Naive B cell (primary cell): Measurements from ENCODE around the gene CAMK2G. TPM values are rescaled to one million over a fixed set of nuclear protein-coding genes. Genes with fewer than 3 reads are reported as not detected.
"Not testable (repeated sequence)": the region's sequence is repeated elsewhere in the genome, so short reads cannot be mapped to it uniquely, and the experiment has no call there.

Experiments
- ATAC-seq, 2 donors: fragments of 150-1000 bp; cut with Tn5 transposase; 2 replicates each; pipeline ENCODE4 v1.10.0; 2021; ENCODE audit warnings: low read depth in 2 of 2, mild to moderate bottlenecking in 2 of 2, moderate library complexity in 2 of 2
- DNase-seq: peaks from one replicate; pipeline ENCODE4 v3.0.0; 2022
- H3K27ac Mint-ChIP-seq, 6 donors: one replicate each; pipeline ENCODE4 v1.8.0; 2020 to 2022; ENCODE audit warnings: mild to moderate bottlenecking in 6 of 6, mixed read lengths in 6 of 6, moderate library complexity in 5 of 6, inconsistent platforms in 2 of 6
- H3K27me3 Mint-ChIP-seq, 3 donors: one replicate each; pipeline ENCODE4 v1.8.0; 2021 to 2022; ENCODE audit warnings: mixed read lengths in 3 of 3, mild to moderate bottlenecking in 1 of 3
- H3K36me3 Mint-ChIP-seq, 2 donors: one replicate each; pipeline ENCODE4 v1.8.0; 2020 to 2022; ENCODE audit warnings: mixed read lengths in 2 of 2, inconsistent platforms in 1 of 2, mild to moderate bottlenecking in 1 of 2
- H3K4me1 Mint-ChIP-seq, 3 donors: one replicate each; pipeline ENCODE4 v1.8.0; 2020 to 2022; ENCODE audit warnings: mixed read lengths in 3 of 3, inconsistent platforms in 1 of 3, mild to moderate bottlenecking in 1 of 3, moderate library complexity in 1 of 3
- H3K4me3 Mint-ChIP-seq, 8 donors: one replicate each; pipeline ENCODE4 v1.8.0; 2020 to 2022; ENCODE audit warnings: mild to moderate bottlenecking in 8 of 8, mixed read lengths in 8 of 8, moderate library complexity in 8 of 8, inconsistent platforms in 2 of 8
- H3K9me3 Mint-ChIP-seq, 7 donors: one replicate each; pipeline ENCODE4 v1.8.0; 2020 to 2022; ENCODE audit warnings: mixed read lengths in 7 of 7, mild to moderate bottlenecking in 5 of 7, inconsistent platforms in 2 of 7, moderate library complexity in 1 of 7
- polyA plus RNA-seq, 6 donors: library from polyadenylated mRNA; unstranded; fragments of 300-500 nt; fragmentation: Illumina TruSeq; gene quantifications; one replicate each; pipeline ENCODE4 v1.2.3, GENCODE V29; 2021; ENCODE audit warnings: low read depth in 6 of 6

The CAMK2G gene
- polyA plus RNA-seq, 6 donors from 2014 or later: 1.7 to 5.1 (median 3.6) TPM

DNA sequence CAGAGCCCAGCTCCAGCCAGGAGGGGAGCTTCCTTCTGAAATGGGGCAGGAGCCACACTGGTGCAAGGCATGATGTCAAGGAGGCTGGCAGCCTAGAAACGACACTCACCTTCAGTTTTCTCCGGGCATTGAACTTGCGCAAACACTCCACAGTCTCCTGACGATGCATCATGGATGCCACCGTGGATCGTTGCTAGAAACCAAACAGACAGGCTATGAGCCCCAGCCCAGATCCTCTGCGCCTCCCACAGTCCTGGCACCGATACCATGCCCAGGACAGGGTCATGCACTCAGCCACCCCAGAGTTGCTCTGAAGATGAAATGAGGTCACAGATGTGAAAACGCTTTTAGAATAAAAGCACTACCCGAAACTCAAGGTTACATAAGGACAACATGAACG lies 32.0 kb downstream of the CAMK2G start:
- Mint-ChIP-seq H3K27ac (peak overlapping the region in 2 of 6 donors; percentile 52 to 53), H3K4me1 (peaks cover 0 to 5% (median 0%) of the 10 kb centered on the region in 3 donors), H3K4me3 (no peak overlapping the region), H3K9me3 (no peaks in the 10 kb centered on the region), H3K36me3 (peaks cover 12 to 22% of the 10 kb centered on the region in 2 donors), H3K27me3 (no peaks in the 10 kb centered on the region)
- no peak for ATAC-seq
- no peak for DNase-seq

DNA sequence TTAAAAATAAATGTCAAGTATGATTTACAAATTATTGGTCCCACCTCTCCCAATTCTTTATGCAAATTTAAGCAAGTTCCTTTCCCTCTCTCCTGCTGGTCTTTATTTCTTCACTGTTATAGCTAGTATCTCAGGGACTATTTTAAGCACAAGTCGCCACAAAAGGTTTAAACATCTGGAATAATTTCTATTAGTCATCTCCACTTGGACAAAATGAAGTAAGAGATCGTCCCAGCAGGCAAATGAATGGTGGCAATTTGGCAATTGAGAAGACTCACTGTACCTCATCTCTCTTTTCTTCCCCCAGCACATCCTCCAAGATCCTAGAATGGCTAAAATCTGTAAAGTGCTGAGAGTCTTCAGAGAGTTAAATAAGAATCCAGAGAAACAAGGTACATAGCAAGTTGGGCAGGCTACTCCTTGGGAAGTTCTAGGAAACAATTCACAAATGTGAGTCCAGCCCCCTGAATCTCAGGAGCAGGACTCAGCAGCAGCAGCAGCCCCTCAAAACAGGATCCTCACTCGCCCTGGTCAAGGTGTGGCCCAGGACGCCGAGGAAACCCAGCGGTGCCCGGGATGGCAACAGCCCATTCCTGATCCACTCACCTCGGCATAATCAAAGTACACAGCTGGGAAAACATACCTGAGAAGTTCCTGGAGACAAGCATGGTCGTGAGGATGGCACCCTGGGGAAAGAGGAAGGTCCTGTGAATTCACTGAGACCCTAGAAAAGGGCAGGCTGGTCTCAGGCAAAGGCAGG lies 32.6 kb downstream of the CAMK2G start:
- no peak for DNase-seq
- Mint-ChIP-seq H3K27ac (peak overlapping the region in 1 of 6 donors; percentile 81), H3K4me3 (no peak overlapping the region), H3K27me3 (no peaks in the 10 kb centered on the region), H3K36me3 (peaks cover 12 to 22% of the 10 kb centered on the region in 2 donors), H3K9me3 (no peaks in the 10 kb centered on the region), H3K4me1 (peaks cover 0 to 5% (median 0%) of the 10 kb centered on the region in 3 donors)
- ATAC-seq: no peak

GRCh38 chr10:73841061-73841421 lies 33.3 kb downstream of the CAMK2G start:
- no peak for DNase-seq
- Mint-ChIP-seq H3K4me1 (peaks cover 0 to 5% (median 0%) of the 10 kb centered on the region in 3 donors), H3K36me3 (peaks cover 12 to 16% of the 10 kb centered on the region in 2 donors), H3K4me3 (no peak overlapping the region), H3K27me3 (no peaks in the 10 kb centered on the region), H3K27ac (no peak overlapping the region), H3K9me3 (no peaks in the 10 kb centered on the region)
- no peak for ATAC-seq

GRCh38 chr10:73840403-73841060 lies 33.8 kb downstream of the CAMK2G start:
- Mint-ChIP-seq H3K27ac (peak overlapping the region in 1 of 6 donors; percentile 64), H3K27me3 (no peaks in the 10 kb centered on the region), H3K9me3 (no peaks in the 10 kb centered on the region), H3K4me1 (peaks cover 0 to 5% (median 0%) of the 10 kb centered on the region in 3 donors), H3K36me3 (peaks cover 11 to 12% of the 10 kb centered on the region in 2 donors), H3K4me3 (no peak overlapping the region)
- no peak for DNase-seq
- ATAC-seq: no peak

DNA sequence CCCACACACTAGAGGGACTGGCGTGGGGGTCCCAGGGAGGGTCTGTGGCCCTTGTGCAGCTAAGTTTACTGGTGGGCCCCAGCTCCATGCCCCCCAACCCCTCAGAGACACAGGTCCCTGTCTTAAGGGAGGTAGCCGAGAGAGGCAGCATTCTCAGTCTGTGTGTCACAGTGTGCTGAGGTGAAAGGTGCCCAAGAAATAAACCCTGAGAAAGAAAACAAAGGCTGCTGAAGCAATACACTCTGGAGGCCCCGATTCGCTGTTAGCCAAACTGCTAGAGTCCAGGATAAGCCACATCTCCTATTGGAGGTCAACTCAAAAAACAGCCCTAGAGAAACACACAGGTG lies 34.3 kb downstream of the CAMK2G start:
- DNase-seq (no peak), ATAC-seq (no peak)
- Mint-ChIP-seq H3K27me3 (no peaks in the 10 kb centered on the region), H3K27ac (no peak overlapping the region), H3K4me3 (no peak overlapping the region), H3K36me3 (peaks cover 10 to 12% of the 10 kb centered on the region in 2 donors), H3K4me1 (peaks cover 0 to 6% (median 0%) of the 10 kb centered on the region in 3 donors), H3K9me3 (no peaks in the 10 kb centered on the region)

- no peak for DNase-seq
- no peaks in the 10 kb centered on the region for H3K27me3 Mint-ChIP-seq
- H3K36me3 Mint-ChIP-seq: peaks cover 12 to 15% of the 10 kb centered on the region in 2 donors
- H3K27ac Mint-ChIP-seq: no peak overlapping the region
- no peaks in the 10 kb centered on the region for H3K9me3 Mint-ChIP-seq
- peaks cover 0 to 12% (median 0%) of the 10 kb centered on the region in 3 donors for H3K4me1 Mint-ChIP-seq
- ATAC-seq: no peak
- H3K4me3 Mint-ChIP-seq: no peak overlapping the region
Measured at GRCh38 chr10:73839276-73839966, 34.9 kb downstream of the CAMK2G start.

GRCh38 chr10:73838827-73839226 lies 35.5 kb downstream of the CAMK2G start:
- Mint-ChIP-seq H3K4me1 (peaks cover 0 to 12% (median 0%) of the 10 kb centered on the region in 3 donors), H3K27ac (peak overlapping the region in 1 of 6 donors; percentile 38), H3K27me3 (no peaks in the 10 kb centered on the region), H3K4me3 (no peak overlapping the region), H3K9me3 (no peaks in the 10 kb centered on the region), H3K36me3 (peaks cover 12 to 13% of the 10 kb centered on the region in 2 donors)
- DNase-seq (no peak), ATAC-seq (no peak)

DNA sequence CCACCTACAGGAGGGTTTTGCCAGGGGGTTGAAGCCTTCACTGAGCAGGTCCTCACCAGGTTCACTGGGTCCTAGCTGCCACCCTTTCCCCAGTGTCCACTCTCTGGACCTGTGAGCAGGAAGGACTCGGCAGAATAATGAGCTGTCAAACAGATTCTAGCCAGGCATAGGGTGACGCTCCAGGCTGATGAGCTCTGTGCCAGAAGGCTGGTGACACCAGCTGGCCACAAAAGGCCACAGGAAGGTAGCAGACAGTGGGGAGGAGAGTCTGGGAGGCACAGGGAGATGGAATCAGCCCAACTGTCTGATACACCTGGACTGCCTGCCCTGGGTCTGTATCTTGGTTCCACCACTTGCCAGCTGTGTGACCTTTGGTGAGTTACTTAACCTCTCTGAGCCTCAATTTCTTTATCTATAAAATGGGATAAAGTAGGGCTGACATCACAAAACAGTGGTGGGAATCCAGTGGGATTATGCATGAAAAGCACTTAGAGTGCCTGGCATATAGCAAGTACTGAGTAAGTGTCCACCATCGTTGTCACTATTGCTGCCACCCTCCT lies 36.3 kb downstream of the CAMK2G start:
- Mint-ChIP-seq H3K36me3 (peaks cover 7 to 12% of the 10 kb centered on the region in 2 donors), H3K27ac (peak overlapping the region in 1 of 6 donors; percentile 79), H3K4me3 (no peak overlapping the region), H3K9me3 (no peaks in the 10 kb centered on the region), H3K27me3 (no peaks in the 10 kb centered on the region), H3K4me1 (peaks cover 0 to 8% (median 0%) of the 10 kb centered on the region in 3 donors)
- ATAC-seq: no peak
- DNase-seq: no peak

GRCh38 chr10:73837072-73837471 lies 37.3 kb downstream of the CAMK2G start:
- ATAC-seq (no peak), DNase-seq (no peak)
- Mint-ChIP-seq H3K4me1 (peaks cover 0 to 8% (median 0%) of the 10 kb centered on the region in 3 donors), H3K27ac (peak overlapping the region in 1 of 6 donors; percentile 44), H3K36me3 (peaks cover 5 to 7% of the 10 kb centered on the region in 2 donors), H3K4me3 (no peak overlapping the region), H3K27me3 (no peaks in the 10 kb centered on the region), H3K9me3 (no peaks in the 10 kb centered on the region)

DNA sequence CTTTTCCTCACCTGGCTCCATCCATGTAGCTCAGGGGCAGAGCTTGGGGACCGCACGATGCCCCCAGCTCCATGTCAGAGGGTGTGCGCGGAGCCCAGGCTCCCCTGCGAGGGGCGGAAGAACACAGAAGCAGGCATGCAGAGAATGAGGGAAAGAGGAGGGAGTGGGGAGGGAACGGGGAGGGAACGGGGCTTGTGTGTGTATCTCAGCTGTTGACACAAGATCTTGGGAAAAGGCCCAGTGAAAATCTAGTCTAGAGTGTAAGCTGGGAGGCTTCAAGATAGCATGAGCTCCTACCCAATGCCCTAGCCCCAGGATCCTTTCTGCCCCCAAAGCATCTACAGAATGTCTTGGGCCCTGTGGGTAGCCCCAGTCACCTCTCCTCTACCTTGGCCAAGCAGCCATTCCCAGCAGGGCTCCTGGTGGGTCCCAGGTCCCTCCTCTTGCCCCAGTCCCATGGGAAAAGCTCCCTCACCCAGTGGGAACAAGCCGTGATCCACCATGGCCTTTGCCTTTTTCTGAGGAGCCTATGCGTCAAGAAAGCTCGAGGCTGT lies 37.9 kb downstream of the CAMK2G start:
- ATAC-seq: no peak
- no peak overlapping the region for H3K4me3 Mint-ChIP-seq
- peaks cover 2 to 7% of the 10 kb centered on the region in 2 donors for H3K36me3 Mint-ChIP-seq
- H3K4me1 Mint-ChIP-seq: peaks cover 0 to 8% (median 0%) of the 10 kb centered on the region in 3 donors
- no peaks in the 10 kb centered on the region for H3K9me3 Mint-ChIP-seq
- no peak overlapping the region for H3K27ac Mint-ChIP-seq
- no peak for DNase-seq
- H3K27me3 Mint-ChIP-seq: no peaks in the 10 kb centered on the region

DNA sequence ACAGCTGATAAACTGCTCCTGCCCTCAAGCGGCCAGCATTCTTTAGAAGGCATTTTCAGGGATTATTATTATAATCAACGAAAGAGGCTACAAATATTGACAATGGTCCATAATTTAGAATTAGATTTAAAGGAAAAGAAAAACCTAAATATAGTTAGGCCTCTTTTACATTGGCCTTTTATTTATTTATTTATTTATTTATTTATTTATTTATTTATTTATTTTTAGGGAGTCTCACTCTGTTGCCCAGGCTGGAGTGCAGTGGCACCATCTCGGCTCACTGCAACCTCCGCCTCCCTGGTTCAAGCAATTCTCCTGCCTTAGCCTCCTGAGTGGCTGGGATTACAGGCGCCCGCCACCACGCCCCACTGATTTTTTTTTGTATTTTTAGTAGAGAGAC lies 45.3 kb downstream of the CAMK2G start:
- H3K27me3 Mint-ChIP-seq, H3K27ac Mint-ChIP-seq, H3K4me3 Mint-ChIP-seq, DNase-seq, H3K9me3 Mint-ChIP-seq, H3K4me1 Mint-ChIP-seq, ATAC-seq, H3K36me3 Mint-ChIP-seq: not testable (repeated sequence)

DNA sequence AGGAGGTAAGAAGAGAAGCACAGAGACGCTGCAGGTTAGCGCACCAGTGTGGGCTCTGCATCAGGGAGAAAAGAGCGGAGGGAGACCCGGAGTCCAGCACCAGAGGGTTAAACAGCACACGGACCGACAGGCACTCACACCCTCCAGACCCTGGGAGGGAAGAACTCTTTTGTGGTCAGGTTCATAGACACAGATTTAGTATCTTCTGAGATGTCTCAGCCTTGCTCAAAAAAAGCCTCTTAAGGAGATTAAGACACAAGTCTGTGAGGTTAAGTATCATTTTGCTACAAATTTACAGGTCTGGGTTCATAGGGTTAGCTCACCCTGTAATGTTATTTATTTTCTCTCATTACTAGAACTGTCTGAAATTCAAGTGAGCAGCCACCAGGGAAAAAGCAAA lies 46.2 kb downstream of the CAMK2G start:
- no peaks in the 10 kb centered on the region for H3K4me1 Mint-ChIP-seq
- no peak for DNase-seq
- no peaks in the 10 kb centered on the region for H3K9me3 Mint-ChIP-seq
- H3K36me3 Mint-ChIP-seq: peaks cover 0 to 5% of the 10 kb centered on the region in 2 donors
- H3K4me3 Mint-ChIP-seq: no peak overlapping the region
- ATAC-seq: no peak
- H3K27me3 Mint-ChIP-seq: no peaks in the 10 kb centered on the region
- peak overlapping the region in 1 of 6 donors; percentile 14 for H3K27ac Mint-ChIP-seq
